Medulla oblongata (tissue), 1 donor: ENCODE results near the gene FBXO27.
"Not testable (repeated sequence)": the region's sequence is repeated elsewhere in the genome, so short reads cannot be mapped to it uniquely, and the experiment has no call there.

Experiments
- DNase-seq: peaks from one replicate; pipeline ENCODE4 v3.0.0-alpha.2; 2015; ENCODE audit errors: extremely low spot score

The FBXO27 gene

GRCh38 chr19:38988627-38989026 lies 43.7 kb downstream of the FBXO27 start:
- not testable (repeated sequence) for DNase-seq

GRCh38 chr19:38987745-38988144 lies 44.6 kb downstream of the FBXO27 start:
- not testable (repeated sequence) for DNase-seq

- no peak for DNase-seq
These were observed 47.1 kb downstream of the FBXO27 start for GRCh38 chr19:38985262-38985661.

DNA sequence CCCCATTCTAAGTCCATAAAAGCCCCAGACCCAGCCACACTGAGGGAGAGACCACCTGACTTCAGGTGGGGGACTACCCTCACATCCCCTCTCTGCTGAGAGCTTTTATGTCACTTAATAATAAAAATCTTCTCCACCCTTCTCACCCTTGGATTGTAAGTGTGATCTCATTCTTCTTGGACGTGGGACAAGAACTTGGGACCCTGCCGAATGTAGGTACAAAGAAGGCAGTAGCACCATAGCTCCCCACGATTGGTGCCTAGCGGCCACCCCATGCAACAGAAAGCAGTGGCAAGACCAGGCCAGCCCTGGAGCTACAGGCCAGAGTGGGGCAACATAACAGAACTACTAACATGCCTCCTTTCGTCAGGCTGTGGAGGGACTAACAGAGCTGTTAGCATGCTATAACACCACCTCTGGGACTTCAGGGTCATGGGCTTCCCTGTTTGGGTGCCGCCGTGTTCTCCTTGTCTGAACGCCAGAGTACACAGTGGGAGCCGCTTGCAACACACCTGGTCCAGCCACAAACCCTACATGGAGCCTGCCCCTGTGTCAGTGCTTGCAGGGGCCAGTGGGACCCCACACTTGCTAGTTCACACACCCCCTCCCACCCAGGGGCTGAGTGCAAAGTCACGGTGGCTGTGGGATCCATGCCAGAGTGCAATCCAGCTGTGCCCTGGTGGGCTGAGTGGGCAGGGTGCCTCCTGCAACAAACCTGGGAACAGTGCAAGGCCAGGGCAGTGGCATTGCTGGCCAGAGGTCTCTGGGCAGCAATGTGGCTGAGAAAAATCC lies 51.6 kb downstream of the FBXO27 start:
- DNase-seq, result no peak

DNA sequence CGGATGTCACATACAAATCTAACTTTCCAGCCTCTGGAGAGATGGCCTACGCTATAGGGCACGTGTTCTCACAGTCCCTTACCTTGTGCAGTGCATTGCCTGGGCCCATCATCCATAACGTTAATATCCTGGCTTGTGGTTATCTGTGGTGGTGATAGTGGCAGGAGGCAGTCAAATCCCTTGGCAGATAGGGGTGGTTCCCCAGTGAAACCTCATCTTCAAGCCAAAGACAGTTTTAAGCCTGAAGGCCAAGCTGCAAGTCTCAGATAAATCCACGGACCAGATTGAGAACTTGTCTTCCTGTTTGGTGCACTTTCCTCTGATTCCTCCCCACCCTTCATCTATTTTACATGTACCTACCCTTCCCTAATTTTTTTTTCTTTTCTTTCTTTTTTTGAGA lies 52.5 kb downstream of the FBXO27 start:
- DNase-seq, result no peak

DNA sequence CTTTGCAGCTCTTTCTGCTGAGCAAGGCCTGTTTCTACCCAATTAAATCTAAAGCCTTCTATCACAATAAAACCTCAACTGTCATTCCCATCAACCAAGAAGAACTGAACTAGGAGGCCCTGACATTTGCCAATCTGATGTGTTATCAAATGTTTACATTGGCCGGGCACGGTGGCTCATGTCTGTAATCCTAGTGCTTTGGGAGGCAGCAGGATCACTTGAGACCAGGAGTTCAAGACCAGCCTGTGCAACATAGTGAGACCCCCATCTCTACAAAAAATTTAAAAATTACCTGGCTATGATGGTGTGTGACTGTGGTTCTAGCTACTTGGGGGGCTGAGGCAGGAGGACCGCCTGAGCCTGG lies 54.0 kb downstream of the FBXO27 start:
- no peak for DNase-seq

- DNase-seq, result no peak
These were observed 54.7 kb downstream of the FBXO27 start for GRCh38 chr19:38977445-38978325.

- peak; percentile 3 for DNase-seq
These were observed 56.5 kb downstream of the FBXO27 start for GRCh38 chr19:38975861-38976271.

DNA sequence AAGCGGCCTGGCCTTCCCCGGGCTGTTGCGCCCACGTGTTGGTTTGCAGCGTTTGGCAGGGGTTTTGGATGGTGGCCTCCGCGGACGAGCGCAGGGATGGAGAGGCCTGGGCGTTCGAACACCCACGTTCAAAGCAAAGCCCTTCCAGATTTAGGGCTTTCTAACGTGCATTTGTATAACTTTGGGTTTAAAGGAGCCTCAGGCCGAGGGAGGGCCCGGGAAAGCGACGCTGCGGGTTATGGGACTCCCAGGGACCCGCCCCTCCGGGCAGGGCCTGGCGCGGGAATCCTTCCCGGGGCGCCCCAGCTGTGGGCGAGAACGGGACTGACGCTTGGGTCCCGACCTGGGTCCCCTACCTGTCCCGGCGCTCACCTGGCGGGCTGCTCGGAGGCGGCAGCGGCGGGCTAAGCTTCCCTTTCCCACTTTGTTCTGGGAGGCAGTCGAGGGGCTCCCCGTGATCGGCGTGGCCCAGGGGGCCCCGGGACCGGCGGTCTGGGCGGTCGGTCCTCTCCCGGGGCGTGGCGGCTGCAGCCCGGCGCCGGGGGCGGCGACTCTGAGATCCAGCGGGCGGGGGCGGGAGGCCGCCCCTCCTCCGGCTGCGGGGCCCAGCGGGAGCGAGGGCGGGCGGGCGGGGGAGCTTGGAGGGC lies 57.0 kb downstream of the FBXO27 start, which contains the start of gene FBXO17:
TSS of gene FBXO17 (minus strand) at position 529 of the 647 bp plus-strand sequence. CDS start 25,423 bp downstream, outside the sequence.
- DNase-seq, result peak; percentile 26

- DNase-seq, result no peak
These were observed 57.6 kb downstream of the FBXO27 start for GRCh38 chr19:38974624-38975213.
